ENCODE results near the gene ERCC6L.

GRCh38 chrX:72203421-72203820 lies 35.4 kb downstream of the ERCC6L start:
- TF ChIP-seq CTCF (IDR thresholded peaks at IDR 0.05): no peak
- no peak for TF ChIP-seq POLR2A (IDR thresholded peaks at IDR 0.05)
- no peak for TF ChIP-seq EP300 (IDR thresholded peaks at IDR 0.05)
